ENCODE measurements around the gene PRDX1.
"Not testable (repeated sequence)": the region's sequence is repeated elsewhere in the genome, so short reads cannot be mapped to it uniquely, and the experiment has no call there.

PRDX1 gene

DNA sequence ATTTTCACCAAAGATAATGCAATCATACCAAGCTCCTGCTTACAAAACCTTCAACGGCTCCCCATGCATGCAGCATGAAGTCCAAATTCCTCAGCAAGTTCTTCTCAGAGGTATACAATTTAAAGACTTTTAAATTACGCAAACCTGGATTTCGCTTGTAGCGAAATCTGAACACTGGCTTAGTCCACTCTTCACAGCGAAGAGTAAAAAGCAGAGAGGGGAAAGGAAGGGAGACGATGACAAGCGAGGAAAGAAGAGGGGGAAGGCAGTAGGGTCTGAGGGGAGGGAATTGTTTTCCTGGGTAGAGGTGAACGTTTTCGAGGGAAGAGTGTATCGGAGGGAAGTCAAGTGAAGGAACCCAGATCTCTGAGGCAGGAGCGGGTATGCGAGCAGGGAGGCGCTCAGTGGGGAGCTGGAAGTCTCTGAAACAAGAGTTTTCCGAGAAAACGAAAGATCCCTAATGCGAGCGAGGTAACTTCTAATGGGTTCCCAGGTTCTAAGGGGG is 31.5 kb downstream of the PRDX1 start:
- WGBS, 2 experiments, result 2 to 3% methylated on average over 17 of the region's 17 CpGs
- Histone ChIP-seq H3K27ac (ENCODE audit: insufficient read depth, low read depth, low read length, poor library complexity, severe bottlenecking) (no peak overlapping the region), H3K4me1 (ENCODE audit: control insufficient read depth, insufficient read depth, low read length) (no peaks in the 10 kb centered on the region), H3K4me3 (ENCODE audit: insufficient read depth, low read depth, low read length) (peak overlapping the region; percentile 79), H3K27me3 (ENCODE audit: control insufficient read depth, insufficient read depth, low read length, poor library complexity, severe bottlenecking) (peaks cover 27% of the 10 kb centered on the region), H3K36me3 (ENCODE audit: control insufficient read depth, insufficient read depth, low read length) (no peaks in the 10 kb centered on the region), H3K9me3 (ENCODE audit: control insufficient read depth, low read length) (no peaks in the 10 kb centered on the region)

DNA sequence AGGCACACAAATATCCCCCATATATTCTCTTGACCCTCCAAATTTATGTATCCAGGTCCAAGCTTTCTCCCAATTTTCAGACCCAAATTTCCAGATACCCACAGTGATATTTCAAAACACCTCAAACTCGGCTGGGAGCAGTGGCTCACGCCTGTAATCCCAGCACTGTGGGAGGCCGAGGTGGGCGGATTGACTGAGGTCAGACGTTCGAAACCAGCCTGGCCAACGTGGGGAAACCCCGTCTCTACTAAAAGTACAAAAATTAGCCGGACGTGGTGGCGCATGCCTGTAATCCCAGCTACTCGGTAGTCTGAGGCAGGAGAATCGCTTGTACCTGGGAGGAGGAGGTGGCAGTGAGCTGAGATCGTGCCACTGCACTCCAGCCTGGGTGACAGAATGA is 32.3 kb downstream of the PRDX1 start:
- H3K4me1 ChIP-seq (ENCODE audit: control insufficient read depth, insufficient read depth, low read length); H3K4me3 ChIP-seq (ENCODE audit: insufficient read depth, low read depth, low read length): not testable (repeated sequence)
- 29 to 30% methylated on average over 14 of the region's 14 CpGs for WGBS, 2 experiments

DNA sequence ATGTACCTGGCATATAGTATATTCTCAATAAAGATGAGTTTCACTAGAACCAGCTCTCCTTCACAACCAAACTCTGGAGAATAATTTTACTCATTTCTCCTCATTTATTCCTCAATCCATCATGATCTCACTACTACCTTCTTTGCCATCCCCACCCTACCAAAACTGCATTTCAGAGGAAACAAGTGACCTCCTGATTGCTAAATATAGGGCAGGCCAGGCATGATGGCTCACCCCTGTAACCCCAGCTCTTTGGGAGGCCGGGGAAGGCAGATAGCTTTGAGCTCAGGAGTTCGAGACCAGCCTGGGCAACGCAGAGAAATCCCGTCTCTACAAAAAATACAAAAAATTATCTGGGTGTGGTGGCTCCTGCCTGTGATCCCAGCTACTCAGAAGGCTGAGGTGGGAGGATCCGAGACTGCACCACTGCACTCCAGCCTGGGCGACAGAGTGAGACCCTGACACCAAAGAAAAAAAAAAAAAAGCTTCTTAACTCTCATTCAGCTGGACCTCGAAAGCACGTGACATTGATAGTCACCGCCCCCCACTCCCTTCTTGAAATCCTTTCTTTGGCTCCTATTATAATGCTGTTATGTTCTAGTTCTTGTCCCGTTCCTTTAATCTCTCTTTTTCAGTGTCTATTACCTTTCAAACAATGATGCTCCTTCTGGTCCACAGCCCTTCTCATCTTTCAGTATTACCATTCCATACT is 32.9 kb downstream of the PRDX1 start:
- 54 to 58% methylated on average over 9 to 10 of the region's 10 CpGs for WGBS, 2 experiments
- peaks cover 27% of the 10 kb centered on the region for H3K27me3 ChIP-seq (ENCODE audit: control insufficient read depth, insufficient read depth, low read length, poor library complexity, severe bottlenecking)
- H3K4me3 ChIP-seq (ENCODE audit: insufficient read depth, low read depth, low read length), result no peak overlapping the region
- H3K36me3 ChIP-seq (ENCODE audit: control insufficient read depth, insufficient read depth, low read length), result no peaks in the 10 kb centered on the region
- H3K27ac ChIP-seq (ENCODE audit: insufficient read depth, low read depth, low read length, poor library complexity, severe bottlenecking), result no peak overlapping the region
- no peaks in the 10 kb centered on the region for H3K9me3 ChIP-seq (ENCODE audit: control insufficient read depth, low read length)
- H3K4me1 ChIP-seq (ENCODE audit: control insufficient read depth, insufficient read depth, low read length), result no peaks in the 10 kb centered on the region

More for the DNA sequence above, 32.3 kb downstream of the PRDX1 start:
- H3K9me3 ChIP-seq (ENCODE audit: control insufficient read depth, low read length); H3K36me3 ChIP-seq (ENCODE audit: control insufficient read depth, insufficient read depth, low read length); H3K27ac ChIP-seq (ENCODE audit: insufficient read depth, low read depth, low read length, poor library complexity, severe bottlenecking): not testable (repeated sequence)
- H3K27me3 ChIP-seq (ENCODE audit: control insufficient read depth, insufficient read depth, low read length, poor library complexity, severe bottlenecking), result peaks cover 27% of the 10 kb centered on the region

DNA sequence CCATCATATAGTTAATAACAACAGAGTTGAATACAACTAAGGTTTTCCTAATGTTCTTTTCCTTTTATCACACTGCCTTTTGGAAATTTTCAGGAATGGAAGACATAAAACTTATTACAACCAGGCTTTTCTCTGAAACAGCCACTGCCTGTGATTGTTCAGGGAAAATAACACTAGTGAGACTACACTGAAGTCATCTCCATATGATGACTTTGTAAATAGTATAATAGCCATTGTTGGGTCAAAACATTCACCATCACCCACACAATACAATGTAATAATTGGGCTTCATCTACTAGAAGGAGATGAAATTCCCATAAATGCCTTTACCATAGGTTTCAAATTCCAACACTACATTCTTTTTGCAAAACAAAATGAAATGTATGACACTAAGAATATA is 35.7 kb downstream of the PRDX1 start:
- no peak overlapping the region for H3K4me3 ChIP-seq (ENCODE audit: insufficient read depth, low read depth, low read length)
- no peaks in the 10 kb centered on the region for H3K4me1 ChIP-seq (ENCODE audit: control insufficient read depth, insufficient read depth, low read length)
- no peaks in the 10 kb centered on the region for H3K9me3 ChIP-seq (ENCODE audit: control insufficient read depth, low read length)
- H3K36me3 ChIP-seq (ENCODE audit: control insufficient read depth, insufficient read depth, low read length), result no peaks in the 10 kb centered on the region
- peaks cover 27% of the 10 kb centered on the region for H3K27me3 ChIP-seq (ENCODE audit: control insufficient read depth, insufficient read depth, low read length, poor library complexity, severe bottlenecking)
- no peak overlapping the region for H3K27ac ChIP-seq (ENCODE audit: insufficient read depth, low read depth, low read length, poor library complexity, severe bottlenecking)

DNA sequence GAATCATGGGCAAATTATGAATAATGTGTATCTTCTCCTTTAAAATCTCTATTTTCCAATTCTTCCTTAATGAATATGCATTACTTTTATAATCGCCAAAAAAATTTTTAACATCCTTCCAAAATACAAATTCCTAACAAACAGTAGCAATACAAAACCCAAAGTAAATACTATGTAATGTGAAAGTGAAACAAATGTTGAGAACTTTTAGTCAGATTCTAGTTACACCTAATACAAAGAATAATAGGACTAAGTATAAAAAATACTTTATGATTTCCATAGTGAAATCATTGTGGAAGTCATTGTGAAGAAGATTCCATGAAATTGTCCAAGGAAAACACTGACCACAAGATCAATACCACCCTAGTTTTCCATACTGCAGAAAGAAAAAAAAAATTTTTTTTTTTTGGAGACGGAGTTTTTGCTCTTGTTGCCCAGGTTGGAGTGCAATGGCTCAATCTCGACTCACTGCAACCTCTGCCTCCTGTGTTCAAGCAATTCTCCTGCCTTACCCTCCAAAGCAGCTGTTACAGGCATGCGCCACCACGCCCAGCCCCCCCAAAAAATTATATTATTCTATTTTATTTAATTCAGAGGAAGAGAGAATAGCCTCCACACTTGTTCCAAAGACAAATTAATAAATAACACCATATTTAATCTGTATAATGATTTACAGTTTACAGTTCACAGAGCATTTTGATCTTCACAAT is 42.5 kb downstream of the PRDX1 start:
- no peaks in the 10 kb centered on the region for H3K27me3 ChIP-seq (ENCODE audit: control insufficient read depth, insufficient read depth, low read length, poor library complexity, severe bottlenecking)
- WGBS, 2 experiments, result 87 to 90% methylated on average over 2 of the region's 5 CpGs
- no peak overlapping the region for H3K27ac ChIP-seq (ENCODE audit: insufficient read depth, low read depth, low read length, poor library complexity, severe bottlenecking)
- no peak overlapping the region for H3K4me3 ChIP-seq (ENCODE audit: insufficient read depth, low read depth, low read length)
- no peaks in the 10 kb centered on the region for H3K4me1 ChIP-seq (ENCODE audit: control insufficient read depth, insufficient read depth, low read length)
- H3K9me3 ChIP-seq (ENCODE audit: control insufficient read depth, low read length), result no peaks in the 10 kb centered on the region
- no peaks in the 10 kb centered on the region for H3K36me3 ChIP-seq (ENCODE audit: control insufficient read depth, insufficient read depth, low read length)

DNA sequence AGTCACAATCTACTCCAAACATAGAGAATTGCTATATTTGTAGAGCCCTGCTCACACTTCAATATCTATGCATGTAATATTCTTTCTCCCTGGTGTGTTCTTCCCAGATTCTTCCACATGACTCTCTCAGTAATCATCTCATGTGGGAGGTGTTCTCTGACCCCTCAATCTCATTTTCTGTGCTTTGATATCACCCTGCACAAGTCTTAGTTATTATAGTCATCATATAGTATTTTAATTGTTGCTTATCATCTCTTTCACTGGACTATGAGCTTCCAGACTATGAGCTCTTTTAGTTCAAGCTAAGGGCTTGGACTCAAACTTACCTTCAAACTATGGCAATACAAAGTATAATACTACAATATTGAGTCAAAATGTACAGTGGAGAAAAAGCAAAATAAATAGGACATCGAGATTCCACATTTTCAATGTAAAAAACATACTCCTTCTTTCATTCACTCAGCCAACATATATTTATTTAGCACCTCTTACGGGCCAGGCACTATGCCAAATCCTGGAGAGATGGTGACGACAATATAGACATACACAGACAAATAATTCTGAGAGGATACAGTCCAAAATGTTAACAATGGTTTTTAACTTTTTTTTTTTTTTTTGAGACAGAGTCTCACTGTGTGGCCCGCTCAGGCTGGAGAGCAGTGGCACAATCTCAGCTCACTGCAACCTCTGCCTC is 43.4 kb downstream of the PRDX1 start:
- H3K4me3 ChIP-seq (ENCODE audit: insufficient read depth, low read depth, low read length), result no peak overlapping the region
- no peaks in the 10 kb centered on the region for H3K9me3 ChIP-seq (ENCODE audit: control insufficient read depth, low read length)
- 92 to 93% methylated on average over 3 to 4 of the region's 4 CpGs for WGBS, 2 experiments
- no peak overlapping the region for H3K27ac ChIP-seq (ENCODE audit: insufficient read depth, low read depth, low read length, poor library complexity, severe bottlenecking)
- no peaks in the 10 kb centered on the region for H3K27me3 ChIP-seq (ENCODE audit: control insufficient read depth, insufficient read depth, low read length, poor library complexity, severe bottlenecking)
- no peaks in the 10 kb centered on the region for H3K4me1 ChIP-seq (ENCODE audit: control insufficient read depth, insufficient read depth, low read length)
- no peaks in the 10 kb centered on the region for H3K36me3 ChIP-seq (ENCODE audit: control insufficient read depth, insufficient read depth, low read length)

DNA sequence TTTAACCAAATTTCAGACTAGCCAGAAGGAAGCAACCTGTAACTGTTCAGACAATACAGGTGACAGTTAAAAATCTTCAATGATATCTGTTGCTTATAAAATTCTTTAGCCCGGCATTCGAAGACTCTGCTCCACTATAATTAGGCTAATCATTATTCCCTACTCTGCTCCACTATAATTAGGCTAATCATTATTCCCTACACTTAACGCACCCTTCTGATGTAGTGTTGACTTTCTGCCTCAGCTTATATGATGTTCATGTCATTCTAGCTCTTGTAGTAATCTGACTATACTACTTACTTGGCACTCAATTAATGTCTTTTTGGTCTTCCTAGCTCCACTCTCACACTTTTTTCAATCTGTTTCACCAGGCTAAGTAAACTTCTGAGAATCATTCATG is 44.0 kb downstream of the PRDX1 start:
- Histone ChIP-seq H3K27me3 (ENCODE audit: control insufficient read depth, insufficient read depth, low read length, poor library complexity, severe bottlenecking) (no peaks in the 10 kb centered on the region), H3K36me3 (ENCODE audit: control insufficient read depth, insufficient read depth, low read length) (no peaks in the 10 kb centered on the region), H3K4me1 (ENCODE audit: control insufficient read depth, insufficient read depth, low read length) (no peaks in the 10 kb centered on the region), H3K27ac (ENCODE audit: insufficient read depth, low read depth, low read length, poor library complexity, severe bottlenecking) (no peak overlapping the region), H3K4me3 (ENCODE audit: insufficient read depth, low read depth, low read length) (no peak overlapping the region), H3K9me3 (ENCODE audit: control insufficient read depth, low read length) (no peaks in the 10 kb centered on the region)
- 95 to 98% methylated on average over 3 of the region's 3 CpGs for WGBS, 2 experiments

DNA sequence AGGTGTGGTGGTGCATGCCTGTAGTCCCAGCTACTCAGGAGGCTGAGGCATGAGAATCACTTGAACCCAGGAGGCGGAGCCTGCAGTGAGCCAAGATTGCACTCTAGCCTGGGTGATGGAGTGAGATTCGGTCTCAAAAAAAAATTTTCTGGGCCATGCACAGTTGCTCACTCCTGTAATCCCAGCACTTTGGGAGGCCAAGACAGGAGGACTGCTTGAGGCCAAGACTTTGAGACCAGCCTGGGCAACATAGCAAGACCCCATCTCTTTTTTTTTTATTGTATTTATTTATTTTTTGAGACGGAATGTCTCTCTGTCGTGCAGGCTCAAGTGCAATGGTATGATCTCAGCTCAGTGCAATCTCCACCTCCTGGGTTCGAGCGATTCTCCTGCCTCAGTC is 47.5 kb downstream of the PRDX1 start:
- not testable (repeated sequence) for H3K27ac ChIP-seq (ENCODE audit: insufficient read depth, low read depth, low read length, poor library complexity, severe bottlenecking); H3K36me3 ChIP-seq (ENCODE audit: control insufficient read depth, insufficient read depth, low read length); H3K4me3 ChIP-seq (ENCODE audit: insufficient read depth, low read depth, low read length); H3K9me3 ChIP-seq (ENCODE audit: control insufficient read depth, low read length); H3K4me1 ChIP-seq (ENCODE audit: control insufficient read depth, insufficient read depth, low read length); H3K27me3 ChIP-seq (ENCODE audit: control insufficient read depth, insufficient read depth, low read length, poor library complexity, severe bottlenecking)
- 90 to 95% methylated on average over 6 of the region's 6 CpGs for WGBS, 2 experiments

DNA sequence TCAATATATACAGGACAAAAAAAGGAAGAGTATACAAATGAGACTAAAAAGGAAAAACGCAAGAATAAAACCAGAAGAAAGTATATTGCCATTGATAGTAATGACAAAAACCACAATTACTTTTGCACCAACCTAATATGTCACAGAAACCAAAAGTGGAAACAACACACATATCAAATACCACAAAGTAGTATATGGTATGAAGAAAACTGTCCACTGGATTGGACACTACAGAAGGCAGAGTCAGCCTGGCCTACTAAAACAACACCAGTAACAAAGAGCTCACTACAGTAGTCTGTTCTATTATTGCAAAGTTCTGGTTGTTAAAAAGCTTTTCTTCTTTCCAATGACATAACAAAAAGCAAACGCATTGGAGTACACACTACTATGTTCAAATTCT is 48.4 kb downstream of the PRDX1 start:
- H3K27ac ChIP-seq (ENCODE audit: insufficient read depth, low read depth, low read length, poor library complexity, severe bottlenecking), result no peak overlapping the region
- H3K4me3 ChIP-seq (ENCODE audit: insufficient read depth, low read depth, low read length), result no peak overlapping the region
- H3K27me3 ChIP-seq (ENCODE audit: control insufficient read depth, insufficient read depth, low read length, poor library complexity, severe bottlenecking), result no peaks in the 10 kb centered on the region
- H3K36me3 ChIP-seq (ENCODE audit: control insufficient read depth, insufficient read depth, low read length), result no peaks in the 10 kb centered on the region
- 86 to 88% methylated on average over 1 of the region's 2 CpGs for WGBS, 2 experiments
- H3K9me3 ChIP-seq (ENCODE audit: control insufficient read depth, low read length), result no peaks in the 10 kb centered on the region
- H3K4me1 ChIP-seq (ENCODE audit: control insufficient read depth, insufficient read depth, low read length), result no peaks in the 10 kb centered on the region

DNA sequence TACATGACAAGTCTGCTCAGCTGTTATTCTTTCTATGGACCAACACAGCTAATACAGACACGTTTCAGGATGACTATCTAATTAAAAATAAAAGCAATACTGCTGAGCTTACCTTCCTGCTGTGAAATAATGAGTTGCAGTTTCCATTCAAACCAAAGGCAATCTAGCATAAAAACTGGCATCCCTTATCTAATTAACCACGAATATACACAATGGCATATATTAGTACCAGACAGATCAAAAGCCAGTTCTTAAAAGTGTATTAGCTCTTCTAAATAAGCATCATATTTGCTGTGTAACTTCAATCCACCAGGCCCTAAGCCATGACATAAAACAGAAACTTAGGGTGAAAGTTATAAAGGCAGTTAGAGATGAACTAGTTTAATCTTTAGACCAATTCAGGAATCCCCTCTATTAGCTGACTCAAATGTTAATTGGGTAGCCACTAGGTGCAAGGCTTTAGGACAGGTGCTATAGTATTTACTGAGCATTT is 51.3 kb downstream of the PRDX1 start:
- Histone ChIP-seq H3K4me3 (ENCODE audit: insufficient read depth, low read depth, low read length) (no peak overlapping the region), H3K36me3 (ENCODE audit: control insufficient read depth, insufficient read depth, low read length) (no peaks in the 10 kb centered on the region), H3K4me1 (ENCODE audit: control insufficient read depth, insufficient read depth, low read length) (no peaks in the 10 kb centered on the region), H3K9me3 (ENCODE audit: control insufficient read depth, low read length) (no peaks in the 10 kb centered on the region), H3K27me3 (ENCODE audit: control insufficient read depth, insufficient read depth, low read length, poor library complexity, severe bottlenecking) (no peaks in the 10 kb centered on the region), H3K27ac (ENCODE audit: insufficient read depth, low read depth, low read length, poor library complexity, severe bottlenecking) (no peak overlapping the region)
- 74 to 79% methylated on average over 2 of the region's 2 CpGs for WGBS, 2 experiments

Measured in ectodermal cell (in vitro differentiated cells).